Adipocyte (in vitro differentiated cells): Measurements from ENCODE around the gene SCUBE1.

ENCODE experiments used
- DNase-seq: peaks from one replicate; pipeline ENCODE4 v3.0.0-alpha.2; 2015; ENCODE audit warnings: low read depth
- H3K27me3 ChIP-seq: replicated peaks from 2 replicates; pipeline ENCODE4 v1.7.0; 2013; ENCODE audit warnings: mild to moderate bottlenecking, low read length, moderate library complexity; ENCODE audit not compliant: control insufficient read depth, insufficient read depth
- H3K36me3 ChIP-seq: 2 replicates; pipeline ENCODE4 v1.7.0; 2013; ENCODE audit warnings: low read length, mild to moderate bottlenecking, moderate library complexity; ENCODE audit not compliant: control insufficient read depth, insufficient read depth, severe bottlenecking
- H3K4me1 ChIP-seq: 2 replicates; pipeline ENCODE4 v1.7.0; 2013; ENCODE audit warnings: mild to moderate bottlenecking, low read length, moderate library complexity; ENCODE audit not compliant: control insufficient read depth, insufficient read depth
- H3K4me3 ChIP-seq: 2 replicates; pipeline ENCODE4 v1.7.0; 2013; ENCODE audit warnings: mild to moderate bottlenecking, low read length, moderate library complexity
- H3K9ac ChIP-seq: 2 replicates; pipeline ENCODE4 v1.7.0; 2013; ENCODE audit warnings: mild to moderate bottlenecking, low read length, moderate library complexity
- H3K9me3 ChIP-seq: 2 replicates; pipeline ENCODE4 v1.7.0; 2013; ENCODE audit warnings: mild to moderate bottlenecking, low read length, moderate library complexity; ENCODE audit not compliant: control insufficient read depth

Gene SCUBE1

DNA sequence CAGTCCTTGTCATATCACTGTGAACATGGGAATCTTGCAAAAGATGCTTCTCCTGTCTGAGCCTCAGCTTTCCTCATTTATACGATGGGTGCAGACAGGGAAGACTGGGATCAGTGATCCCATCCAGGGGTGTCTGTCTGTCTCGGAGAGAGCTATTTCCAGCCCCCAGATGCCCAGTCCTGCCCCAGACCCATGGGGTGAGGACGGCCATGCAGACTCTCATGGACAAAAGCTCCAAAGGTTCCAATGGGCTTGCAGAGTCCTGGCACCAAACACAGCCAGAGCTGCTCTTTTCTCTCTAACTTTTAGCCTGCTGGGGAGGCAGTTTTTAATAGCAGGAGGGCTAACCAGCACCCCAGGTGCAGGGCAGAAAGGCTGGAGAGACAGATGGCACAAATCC, 5.2 kb downstream of the SCUBE1 start:
- no peaks in the 10 kb centered on the region for H3K4me1 ChIP-seq
- H3K27me3 ChIP-seq = peaks cover 82% of the 10 kb centered on the region
- no peak overlapping the region for H3K9ac ChIP-seq
- H3K36me3 ChIP-seq = no peaks in the 10 kb centered on the region
- peaks cover 12% of the 10 kb centered on the region for H3K9me3 ChIP-seq
- no peak overlapping the region for H3K4me3 ChIP-seq
- DNase-seq = no peak

DNA sequence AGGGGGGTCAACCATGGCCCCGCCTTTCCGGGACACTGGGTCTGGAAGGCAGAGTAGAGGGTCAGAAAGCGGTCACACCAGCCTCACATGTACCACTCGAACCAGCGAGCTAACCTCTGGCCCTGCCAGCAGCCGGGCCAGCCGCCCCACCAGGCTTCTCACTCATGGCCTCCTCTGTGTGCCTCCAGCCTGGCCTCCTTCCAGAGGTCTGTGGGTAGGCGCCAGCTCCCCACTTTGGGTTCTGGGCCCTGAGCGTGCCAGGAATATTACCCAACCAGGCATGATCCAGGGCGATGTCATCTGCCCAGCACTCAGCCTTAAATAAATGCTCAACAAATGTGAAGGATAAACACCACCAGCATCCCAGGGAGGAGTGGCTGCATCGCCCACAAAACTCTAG, 5.8 kb downstream of the SCUBE1 start:
- H3K27me3 ChIP-seq = peaks cover 87% of the 10 kb centered on the region
- no peak overlapping the region for H3K9ac ChIP-seq
- no peak for DNase-seq
- H3K4me3 ChIP-seq = no peak overlapping the region
- H3K36me3 ChIP-seq = no peaks in the 10 kb centered on the region
- peaks cover 12% of the 10 kb centered on the region for H3K9me3 ChIP-seq
- H3K4me1 ChIP-seq = no peaks in the 10 kb centered on the region

DNA sequence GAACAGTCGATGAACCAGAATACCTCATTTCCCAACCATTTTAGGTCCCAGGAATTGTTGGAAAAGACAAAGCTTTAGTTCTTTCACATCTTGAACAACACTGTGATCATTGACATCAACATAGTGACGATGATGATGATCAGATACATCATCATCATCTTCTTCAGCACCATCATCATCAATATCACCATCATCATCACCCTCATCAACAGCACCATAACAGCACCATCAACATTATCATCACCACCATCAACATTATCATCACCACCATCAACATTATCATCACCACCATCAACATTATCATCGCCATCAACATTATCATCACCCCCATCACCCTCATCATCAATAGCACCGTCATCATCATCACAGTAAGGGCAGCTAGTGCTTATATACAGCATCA, 8.8 kb downstream of the SCUBE1 start:
- H3K4me1 ChIP-seq = peaks cover 2% of the 10 kb centered on the region
- H3K9ac ChIP-seq = no peak overlapping the region
- peaks cover 81% of the 10 kb centered on the region for H3K27me3 ChIP-seq
- H3K4me3 ChIP-seq = no peak overlapping the region
- no peaks in the 10 kb centered on the region for H3K36me3 ChIP-seq
- no peak for DNase-seq
- peaks cover 12% of the 10 kb centered on the region for H3K9me3 ChIP-seq

GRCh38 chr22:43333978-43334377, 9.2 kb downstream of the SCUBE1 start:
- Histone ChIP-seq H3K4me3 (no peak overlapping the region), H3K4me1 (peaks cover 2% of the 10 kb centered on the region), H3K27me3 (peaks cover 81% of the 10 kb centered on the region), H3K9ac (no peak overlapping the region), H3K36me3 (no peaks in the 10 kb centered on the region), H3K9me3 (peaks cover 12% of the 10 kb centered on the region)
- DNase-seq = no peak

GRCh38 chr22:43333156-43333555, 10.0 kb downstream of the SCUBE1 start:
- Histone ChIP-seq H3K9me3 (peaks cover 12% of the 10 kb centered on the region), H3K27me3 (peaks cover 82% of the 10 kb centered on the region), H3K4me1 (peaks cover 2% of the 10 kb centered on the region), H3K4me3 (no peak overlapping the region), H3K36me3 (no peaks in the 10 kb centered on the region), H3K9ac (no peak overlapping the region)
- DNase-seq = no peak

DNA sequence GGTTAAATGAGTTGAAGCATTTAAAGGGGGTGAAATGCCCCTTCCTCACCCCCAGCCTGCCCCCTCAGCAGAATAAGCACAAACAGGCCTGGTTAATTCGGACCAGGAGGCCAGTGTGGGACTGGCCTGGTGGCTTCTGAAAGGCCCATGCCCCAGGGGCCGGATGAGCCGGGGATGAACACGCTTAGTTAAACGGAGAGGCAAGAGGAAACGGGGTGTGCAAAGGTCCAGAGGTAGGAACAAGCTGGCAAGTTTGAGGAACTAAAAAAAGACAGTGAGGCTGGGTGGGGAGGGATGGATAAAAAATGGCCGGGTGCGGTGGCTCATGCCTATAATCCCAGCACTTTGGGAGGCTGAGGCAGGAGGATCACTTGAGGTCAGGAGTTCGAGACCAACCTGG, 11.5 kb downstream of the SCUBE1 start:
- no peaks in the 10 kb centered on the region for H3K36me3 ChIP-seq
- peaks cover 80% of the 10 kb centered on the region for H3K27me3 ChIP-seq
- H3K4me3 ChIP-seq = no peak overlapping the region
- H3K4me1 ChIP-seq = peaks cover 2% of the 10 kb centered on the region
- DNase-seq = no peak
- H3K9me3 ChIP-seq = peaks cover 12% of the 10 kb centered on the region
- no peak overlapping the region for H3K9ac ChIP-seq

- H3K36me3 ChIP-seq = no peaks in the 10 kb centered on the region
- peaks cover 9% of the 10 kb centered on the region for H3K9me3 ChIP-seq
- peaks cover 80% of the 10 kb centered on the region for H3K27me3 ChIP-seq
- no peak for DNase-seq
- H3K4me3 ChIP-seq = no peak overlapping the region
- H3K4me1 ChIP-seq = peaks cover 2% of the 10 kb centered on the region
- H3K9ac ChIP-seq = no peak overlapping the region
Observed at GRCh38 chr22:43331069-43331451, 12.1 kb downstream of the SCUBE1 start.

- no peak for DNase-seq
- H3K36me3 ChIP-seq = no peaks in the 10 kb centered on the region
- peaks cover 9% of the 10 kb centered on the region for H3K9me3 ChIP-seq
- no peak overlapping the region for H3K4me3 ChIP-seq
- peaks cover 81% of the 10 kb centered on the region for H3K27me3 ChIP-seq
- peaks cover 2% of the 10 kb centered on the region for H3K4me1 ChIP-seq
- no peak overlapping the region for H3K9ac ChIP-seq
Observed at GRCh38 chr22:43330178-43331068, 12.7 kb downstream of the SCUBE1 start.

DNA sequence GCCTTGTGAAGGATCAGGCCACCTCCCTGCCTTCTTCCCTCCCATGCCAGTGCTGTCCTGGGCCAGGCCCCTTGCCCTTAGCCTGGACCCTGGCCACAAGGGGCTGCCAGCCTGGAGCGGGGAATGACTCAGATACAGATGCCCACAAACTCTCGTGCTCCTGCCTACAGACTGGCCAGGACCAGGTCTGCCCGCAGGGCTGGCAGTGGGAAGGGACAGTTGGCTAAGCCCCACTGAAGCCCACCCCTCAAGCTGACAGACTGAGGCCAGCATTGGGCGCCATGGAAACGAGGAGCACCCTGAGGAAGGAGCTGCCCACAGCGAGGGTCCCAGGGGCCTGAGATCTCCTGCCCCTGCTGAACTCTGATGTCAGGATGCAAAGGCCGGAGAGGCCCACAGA, 14.1 kb downstream of the SCUBE1 start:
- no peak overlapping the region for H3K4me3 ChIP-seq
- no peaks in the 10 kb centered on the region for H3K36me3 ChIP-seq
- H3K9me3 ChIP-seq = peaks cover 4% of the 10 kb centered on the region
- H3K27me3 ChIP-seq = peaks cover 82% of the 10 kb centered on the region
- no peak for DNase-seq
- H3K9ac ChIP-seq = no peak overlapping the region
- H3K4me1 ChIP-seq = peaks cover 2% of the 10 kb centered on the region

DNA sequence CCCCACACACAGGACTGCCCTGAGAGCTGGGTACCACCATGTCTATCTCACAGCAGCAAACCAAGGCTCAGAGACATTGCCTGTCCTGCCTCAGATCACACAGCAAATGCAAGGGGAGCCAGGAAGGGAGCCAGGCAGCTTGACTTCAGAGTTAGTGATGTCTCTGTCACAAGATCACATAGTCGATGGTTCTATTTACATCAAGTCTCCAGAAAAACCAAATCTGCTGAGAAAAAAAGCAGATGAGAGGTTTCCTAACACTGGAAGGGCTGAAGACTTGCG, 16.1 kb downstream of the SCUBE1 start:
- DNase-seq = no peak
- Histone ChIP-seq H3K4me3 (no peak overlapping the region), H3K9ac (no peak overlapping the region), H3K27me3 (peaks cover 82% of the 10 kb centered on the region), H3K36me3 (no peaks in the 10 kb centered on the region), H3K4me1 (peaks cover 2% of the 10 kb centered on the region), H3K9me3 (no peaks in the 10 kb centered on the region)

DNA sequence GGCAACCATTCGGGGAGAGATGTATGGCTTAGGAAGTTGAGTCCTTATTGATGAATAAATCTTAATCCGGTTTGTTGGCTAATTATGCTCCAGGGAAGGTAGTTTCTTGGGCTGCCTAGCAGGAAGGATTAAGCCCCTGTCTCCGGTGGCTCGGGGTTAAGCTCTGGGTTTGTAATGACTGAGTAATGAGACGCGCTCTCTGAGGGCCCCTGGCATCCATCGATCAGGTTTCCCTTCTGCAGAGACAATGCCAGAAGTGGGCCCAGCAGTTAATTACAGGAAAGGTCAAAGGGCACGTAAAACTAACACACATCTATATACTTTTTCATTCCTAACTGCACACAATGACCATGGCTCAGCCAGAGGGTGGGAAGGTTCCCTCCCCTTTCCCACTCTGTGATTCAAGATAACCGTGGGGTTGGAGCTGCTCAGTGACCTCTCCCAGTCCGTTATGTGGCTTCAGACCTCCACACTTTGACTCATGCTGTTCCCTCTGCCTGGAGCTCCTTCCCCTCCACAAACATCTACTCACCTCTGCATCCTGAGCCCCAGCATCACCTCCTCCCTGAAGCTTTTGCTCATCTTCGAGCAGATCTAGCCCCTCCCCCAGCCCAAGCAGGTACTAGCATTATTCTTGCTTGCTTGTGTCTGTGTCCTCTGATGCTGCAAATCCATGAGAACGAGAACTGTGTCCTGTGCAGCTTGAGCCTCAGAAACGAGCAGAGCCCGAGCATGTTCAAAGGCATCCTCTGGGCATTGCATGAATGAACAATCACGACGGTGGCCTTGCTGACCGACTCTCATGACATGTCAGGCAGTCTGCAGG, 16.6 kb downstream of the SCUBE1 start:
- H3K4me3 ChIP-seq = no peak overlapping the region
- H3K4me1 ChIP-seq = peaks cover 2% of the 10 kb centered on the region
- no peaks in the 10 kb centered on the region for H3K36me3 ChIP-seq
- H3K9me3 ChIP-seq = no peaks in the 10 kb centered on the region
- no peak overlapping the region for H3K9ac ChIP-seq
- peaks cover 85% of the 10 kb centered on the region for H3K27me3 ChIP-seq
- DNase-seq = no peak
